ENCODE data around the gene KRTAP4-16.
"Not testable (repeated sequence)": the region's sequence is repeated elsewhere in the genome, so short reads cannot be mapped to it uniquely, and the experiment has no call there.

KRTAP4-16 gene

DNA sequence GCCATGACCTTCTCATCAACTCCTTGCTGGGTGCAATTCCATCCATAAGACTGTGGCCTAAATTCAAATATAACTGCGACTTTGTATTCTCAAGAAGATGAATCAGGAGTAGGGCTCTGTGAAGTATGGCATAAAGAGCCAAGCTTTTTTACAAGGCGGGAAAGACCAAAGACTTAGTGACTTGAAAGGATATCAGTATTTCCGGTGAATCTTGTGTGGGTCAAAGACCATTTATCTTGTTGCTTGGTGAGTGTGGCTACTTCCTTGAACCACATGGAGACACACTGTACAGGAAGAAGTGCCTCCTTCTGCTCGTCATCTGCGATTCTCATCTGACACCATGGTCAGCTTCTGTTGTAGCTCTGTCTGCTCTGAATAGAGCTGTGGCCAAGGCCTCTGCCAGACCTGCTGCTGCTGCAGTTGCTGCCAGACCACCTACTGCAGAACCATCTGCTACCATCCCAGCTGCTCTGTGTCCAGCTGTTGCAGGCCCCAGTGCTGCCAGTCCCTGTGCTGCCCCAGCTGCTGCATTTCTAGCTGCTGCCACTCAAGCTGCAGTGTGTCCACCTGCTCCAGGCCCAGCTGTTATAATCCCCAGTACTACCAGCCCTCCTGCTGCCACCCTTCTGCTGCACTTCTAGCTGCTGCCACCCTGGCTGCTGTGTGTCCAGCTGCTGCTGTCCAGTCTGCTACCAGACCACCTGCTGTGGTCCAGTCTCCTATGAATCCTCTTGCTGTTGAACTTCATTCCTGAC lies 30.2 kb downstream of the KRTAP4-16 start:
- peaks cover 14% of the 10 kb centered on the region for H3K27me3 Mint-ChIP-seq
- no peak for ATAC-seq (ENCODE audit: low read depth)
- no peak overlapping the region for H3K27ac Mint-ChIP-seq
- peaks cover 4% of the 10 kb centered on the region for H3K9me3 Mint-ChIP-seq
- no peak for DNase-seq (ENCODE audit: low spot score in 2 of 2)
- H3K36me3 Mint-ChIP-seq: no peaks in the 10 kb centered on the region
- H3K4me3 Mint-ChIP-seq: no peak overlapping the region
- no peaks in the 10 kb centered on the region for H3K4me1 Mint-ChIP-seq

DNA sequence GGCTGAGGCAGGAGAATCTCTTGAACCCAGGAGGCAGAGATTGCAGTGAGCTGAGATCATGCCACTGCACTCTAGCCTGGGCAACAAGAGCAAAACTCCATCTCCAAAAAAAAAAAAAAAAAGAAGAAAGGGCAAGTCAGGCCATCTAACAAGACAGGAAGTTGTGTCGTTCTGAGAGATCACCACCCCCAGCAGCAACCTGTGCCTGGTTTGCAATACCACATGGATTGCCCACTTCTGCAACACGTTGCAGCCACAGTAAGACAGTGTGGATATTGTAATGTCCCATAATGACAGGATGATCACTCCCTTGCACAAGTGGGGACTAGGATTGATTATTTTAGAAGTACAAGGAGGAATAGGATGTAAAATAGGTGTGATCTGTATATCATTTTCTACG lies 33.0 kb downstream of the KRTAP4-16 start:
- ATAC-seq (ENCODE audit: low read depth) (no peak), DNase-seq (ENCODE audit: low spot score in 2 of 2) (no peak)
- no peak overlapping the region for H3K4me3 Mint-ChIP-seq
- no peak overlapping the region for H3K27ac Mint-ChIP-seq
- no peaks in the 10 kb centered on the region for H3K4me1 Mint-ChIP-seq
- no peaks in the 10 kb centered on the region for H3K9me3 Mint-ChIP-seq
- H3K36me3 Mint-ChIP-seq: no peaks in the 10 kb centered on the region
- H3K27me3 Mint-ChIP-seq: peaks cover 14% of the 10 kb centered on the region

- DNase-seq (ENCODE audit: low spot score in 2 of 2): no peak
- no peak for ATAC-seq (ENCODE audit: low read depth)
- Mint-ChIP-seq H3K36me3 (no peaks in the 10 kb centered on the region), H3K4me3 (no peak overlapping the region), H3K4me1 (no peaks in the 10 kb centered on the region), H3K27me3 (peaks cover 16% of the 10 kb centered on the region), H3K27ac (no peak overlapping the region), H3K9me3 (no peaks in the 10 kb centered on the region)
These were observed 34.7 kb downstream of the KRTAP4-16 start for GRCh38 chr17:41067281-41067680.

DNA sequence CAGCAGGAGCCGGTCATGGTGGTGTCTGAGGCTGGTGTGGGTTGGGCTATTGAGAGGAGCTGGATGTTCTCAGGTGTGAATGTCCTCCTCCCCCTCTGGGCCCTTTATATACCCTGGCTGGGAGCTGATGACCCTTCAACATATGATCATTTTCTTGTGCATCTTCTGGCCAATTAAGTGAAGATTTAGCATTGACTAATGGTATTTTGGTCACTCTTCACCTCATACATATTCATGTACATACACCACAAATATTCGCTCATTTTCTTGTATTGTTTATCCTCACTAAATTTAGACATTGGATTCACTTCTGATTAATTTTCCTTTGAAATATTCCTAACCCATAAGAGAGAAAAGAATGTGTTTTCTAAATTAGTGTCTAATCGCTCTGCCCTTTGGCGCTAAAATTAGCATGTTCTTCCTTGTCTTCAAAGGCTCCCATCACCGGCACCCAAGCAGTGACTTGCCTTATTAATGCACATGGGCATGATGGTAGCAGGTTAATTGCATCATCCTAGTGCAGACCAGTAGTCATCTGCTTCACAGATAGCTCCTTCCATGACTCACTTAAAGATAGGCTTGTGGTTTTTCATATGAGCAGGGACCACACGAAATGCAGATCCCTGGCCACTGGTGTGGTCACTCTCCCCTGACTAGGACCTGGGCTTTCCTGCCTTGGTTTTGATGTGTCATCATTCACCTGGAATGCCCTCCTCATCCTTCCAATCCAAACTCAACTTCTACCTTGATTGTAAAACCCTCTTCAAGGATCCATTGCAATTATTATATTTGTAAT lies 36.0 kb downstream of the KRTAP4-16 start, which contains the start of gene KRTAP2-4:
TSS of gene KRTAP2-4 (minus strand) at position 51 of the 796 bp plus-strand sequence. CDS start at position 17, 34 bp downstream.
- ATAC-seq (ENCODE audit: low read depth): no peak
- H3K27me3 Mint-ChIP-seq: peaks cover 13% of the 10 kb centered on the region
- H3K27ac Mint-ChIP-seq: no peak within 1 kb of the TSS
- H3K4me1 Mint-ChIP-seq: no peaks in the 10 kb centered on the region
- DNase-seq (ENCODE audit: low spot score in 2 of 2): no peak
- H3K9me3 Mint-ChIP-seq: no peaks in the 10 kb centered on the region
- no peaks in the 10 kb centered on the region for H3K36me3 Mint-ChIP-seq
- no peak within 1 kb of the TSS for H3K4me3 Mint-ChIP-seq

GRCh38 chr17:41065016-41065689 lies 36.9 kb downstream of the KRTAP4-16 start:
- not testable (repeated sequence) for H3K4me3 Mint-ChIP-seq; H3K36me3 Mint-ChIP-seq; H3K4me1 Mint-ChIP-seq; ATAC-seq (ENCODE audit: low read depth); H3K9me3 Mint-ChIP-seq; DNase-seq (ENCODE audit: low spot score in 2 of 2); H3K27ac Mint-ChIP-seq
- peaks cover 19% of the 10 kb centered on the region for H3K27me3 Mint-ChIP-seq

DNA sequence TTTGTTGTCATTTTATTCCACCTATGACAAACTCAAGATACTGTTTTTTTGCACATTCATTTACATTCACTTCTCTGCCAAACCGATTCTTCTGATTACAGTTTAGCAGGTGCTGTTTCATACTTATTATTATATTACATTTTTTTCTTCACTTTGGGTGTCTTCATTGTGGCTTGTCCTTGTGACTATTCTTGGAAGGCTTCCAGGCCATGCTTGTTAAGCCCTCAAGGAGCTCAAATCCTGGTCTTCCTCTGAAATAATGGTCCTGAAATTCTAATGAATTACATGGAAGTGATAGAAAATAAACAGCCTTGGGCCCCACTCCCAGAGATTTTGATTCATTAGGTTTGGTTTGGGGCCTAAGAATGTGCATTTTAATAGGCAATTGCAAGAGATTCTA lies 37.7 kb downstream of the KRTAP4-16 start:
- no peaks in the 10 kb centered on the region for H3K9me3 Mint-ChIP-seq
- DNase-seq (ENCODE audit: low spot score in 2 of 2) (no peak), ATAC-seq (ENCODE audit: low read depth) (no peak)
- H3K4me3 Mint-ChIP-seq: no peak overlapping the region
- H3K27ac Mint-ChIP-seq: no peak overlapping the region
- no peaks in the 10 kb centered on the region for H3K36me3 Mint-ChIP-seq
- no peaks in the 10 kb centered on the region for H3K4me1 Mint-ChIP-seq
- H3K27me3 Mint-ChIP-seq: peaks cover 20% of the 10 kb centered on the region

DNA sequence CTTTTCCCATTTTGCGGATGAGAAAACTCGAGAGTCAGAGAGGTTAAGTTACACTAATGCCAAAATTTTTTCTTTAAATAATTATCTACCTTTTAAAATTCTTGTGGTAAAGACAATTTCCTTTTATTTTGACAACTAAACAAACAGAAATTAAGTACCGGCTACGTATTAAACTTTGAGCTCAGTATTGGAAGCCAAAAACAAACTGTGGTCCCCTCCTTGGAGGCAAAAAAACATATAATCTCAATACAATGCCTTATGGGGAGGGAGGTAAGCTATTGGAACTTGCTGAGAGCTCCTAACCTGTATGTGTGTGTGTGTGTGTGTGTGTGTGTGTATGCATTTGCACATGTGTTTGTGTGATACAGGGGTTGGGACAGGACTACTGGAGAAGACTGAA lies 38.6 kb downstream of the KRTAP4-16 start:
- H3K4me1 Mint-ChIP-seq: no peaks in the 10 kb centered on the region
- no peaks in the 10 kb centered on the region for H3K36me3 Mint-ChIP-seq
- H3K27ac Mint-ChIP-seq: no peak overlapping the region
- ATAC-seq (ENCODE audit: low read depth) (no peak), DNase-seq (ENCODE audit: low spot score in 2 of 2) (no peak)
- H3K4me3 Mint-ChIP-seq: no peak overlapping the region
- no peaks in the 10 kb centered on the region for H3K9me3 Mint-ChIP-seq
- peaks cover 20% of the 10 kb centered on the region for H3K27me3 Mint-ChIP-seq

- no peak overlapping the region for H3K27ac Mint-ChIP-seq
- H3K27me3 Mint-ChIP-seq: peaks cover 25% of the 10 kb centered on the region
These were observed 40.0 kb downstream of the KRTAP4-16 start for GRCh38 chr17:41061964-41062363.

GRCh38 chr17:41060052-41060604 lies 41.9 kb downstream of the KRTAP4-16 start, which contains the start of gene KRTAP2-3:
TSS of gene KRTAP2-3 (minus strand) at chr17:41060114. CDS start at chr17:41060050, 64 bp downstream.
- H3K27me3 Mint-ChIP-seq: peaks cover 21% of the 10 kb centered on the region
- no peak within 1 kb of the TSS for H3K27ac Mint-ChIP-seq
- peaks cover 2% of the 10 kb centered on the region for H3K9me3 Mint-ChIP-seq
- ATAC-seq (ENCODE audit: low read depth): no peak
- no peak for DNase-seq (ENCODE audit: low spot score in 2 of 2)
- H3K4me3 Mint-ChIP-seq: no peak within 1 kb of the TSS
- H3K4me1 Mint-ChIP-seq: no peaks in the 10 kb centered on the region
- peaks cover 2% of the 10 kb centered on the region for H3K36me3 Mint-ChIP-seq

More at GRCh38 chr17:41061964-41062363, 40.0 kb downstream of the KRTAP4-16 start:
- Mint-ChIP-seq H3K4me1 (no peaks in the 10 kb centered on the region), H3K9me3 (peaks cover 2% of the 10 kb centered on the region), H3K4me3 (no peak overlapping the region), H3K36me3 (peaks cover 2% of the 10 kb centered on the region)
- DNase-seq (ENCODE audit: low spot score in 2 of 2) (no peak), ATAC-seq (ENCODE audit: low read depth) (no peak)

DNA sequence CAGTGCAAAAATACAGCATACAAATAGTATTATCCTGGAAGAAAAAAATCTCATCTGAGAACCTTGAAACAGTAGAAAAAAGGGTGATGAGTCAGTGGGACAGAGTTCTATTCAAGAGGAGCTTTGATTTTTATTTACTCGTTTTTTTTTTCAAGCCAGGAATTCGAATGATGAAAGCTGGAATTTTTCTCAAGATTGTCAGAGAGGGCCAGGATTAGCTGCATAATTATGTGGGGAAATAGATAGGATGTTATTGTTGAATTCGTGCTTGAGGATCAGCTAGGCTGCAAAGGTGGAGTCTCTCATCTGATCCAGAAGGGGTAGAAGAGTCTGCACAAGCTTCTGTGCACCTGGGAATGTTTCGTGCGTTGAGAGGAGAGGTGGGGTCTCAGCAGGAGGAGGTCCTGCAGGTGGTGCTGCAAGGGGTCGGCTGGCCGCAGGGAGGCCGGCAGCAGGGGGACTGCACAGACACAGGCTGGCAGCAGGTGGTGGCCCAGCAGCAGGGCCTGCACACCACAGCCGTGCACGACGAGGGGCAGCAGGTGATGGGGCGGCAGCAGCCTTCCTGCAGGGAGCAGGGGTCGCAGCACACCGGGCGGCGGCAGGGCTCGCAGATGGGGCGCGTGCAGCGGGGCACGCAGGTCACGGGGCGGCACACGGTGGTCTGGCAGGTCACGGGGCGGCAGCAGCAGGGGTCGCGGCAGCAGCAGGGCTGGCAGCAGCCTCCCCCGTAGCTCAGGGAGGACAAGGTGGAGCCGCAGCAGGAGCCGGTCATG lies 42.5 kb downstream of the KRTAP4-16 start:
- not testable (repeated sequence) for H3K9me3 Mint-ChIP-seq; H3K4me3 Mint-ChIP-seq; ATAC-seq (ENCODE audit: low read depth); DNase-seq (ENCODE audit: low spot score in 2 of 2); H3K36me3 Mint-ChIP-seq; H3K4me1 Mint-ChIP-seq; H3K27ac Mint-ChIP-seq
- H3K27me3 Mint-ChIP-seq: peaks cover 21% of the 10 kb centered on the region

GRCh38 chr17:41058741-41059140 lies 43.3 kb downstream of the KRTAP4-16 start:
- Mint-ChIP-seq H3K27me3 (peaks cover 24% of the 10 kb centered on the region), H3K36me3 (peaks cover 2% of the 10 kb centered on the region), H3K27ac (no peak overlapping the region), H3K9me3 (peaks cover 2% of the 10 kb centered on the region), H3K4me1 (no peaks in the 10 kb centered on the region), H3K4me3 (no peak overlapping the region)
- DNase-seq (ENCODE audit: low spot score in 2 of 2) (no peak), ATAC-seq (ENCODE audit: low read depth) (no peak)

- no peak overlapping the region for H3K4me3 Mint-ChIP-seq
- DNase-seq (ENCODE audit: low spot score in 2 of 2) (no peak), ATAC-seq (ENCODE audit: low read depth) (no peak)
- peaks cover 2% of the 10 kb centered on the region for H3K36me3 Mint-ChIP-seq
- H3K27me3 Mint-ChIP-seq: peaks cover 22% of the 10 kb centered on the region
- peaks cover 7% of the 10 kb centered on the region for H3K9me3 Mint-ChIP-seq
- no peaks in the 10 kb centered on the region for H3K4me1 Mint-ChIP-seq
- no peak overlapping the region for H3K27ac Mint-ChIP-seq
These were observed 44.5 kb downstream of the KRTAP4-16 start for GRCh38 chr17:41057547-41057946.

DNA sequence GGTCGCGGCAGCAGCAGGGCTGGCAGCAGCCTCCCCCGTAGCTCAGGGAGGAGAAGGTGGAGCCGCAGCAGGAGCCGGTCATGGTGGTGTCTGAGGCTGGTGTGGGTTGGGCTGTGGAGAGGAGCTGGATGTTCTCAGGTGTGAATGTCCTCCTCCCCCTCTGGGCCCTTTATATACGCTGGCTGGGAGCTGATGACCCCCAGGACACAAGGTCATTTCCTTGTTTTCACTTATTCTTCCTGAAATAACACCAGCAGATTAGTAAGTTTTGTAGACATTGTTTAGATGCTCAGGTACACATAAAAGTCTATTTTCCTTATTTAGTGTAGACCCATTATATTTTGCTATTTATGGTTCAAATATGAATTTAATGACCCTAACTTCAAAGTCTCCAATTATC lies 46.9 kb downstream of the KRTAP4-16 start, which contains the start of gene KRTAP2-2:
TSS of gene KRTAP2-2 (minus strand) at position 101 of the 400 bp plus-strand sequence. CDS start at position 82, 19 bp downstream.
- not testable (repeated sequence) for H3K4me3 Mint-ChIP-seq; H3K9me3 Mint-ChIP-seq; DNase-seq (ENCODE audit: low spot score in 2 of 2); H3K36me3 Mint-ChIP-seq; H3K27ac Mint-ChIP-seq; H3K4me1 Mint-ChIP-seq; ATAC-seq (ENCODE audit: low read depth)
- H3K27me3 Mint-ChIP-seq: peaks cover 18% of the 10 kb centered on the region
